Raji (cell line): ENCODE data around the gene SRSF11.

Experiments used
- POLR2A ChIP-seq: IDR thresholded peaks from 2 replicates; pipeline ENCODE4 v1.6.1; 2011; ENCODE audit warnings: low read depth, low read length, control low read depth; ENCODE audit not compliant: insufficient read depth

The SRSF11 gene

GRCh38 chr1:70221238-70222121 is at the start of gene SRSF11:
SRSF11 (plus strand) TSS chr1:70221380; CDS start chr1:70221637, 257 bp downstream.
- peak; percentile 85 for TF ChIP-seq POLR2A

- TF ChIP-seq POLR2A, result no peak
These were observed 49.7 kb upstream of the SRSF11 start for GRCh38 chr1:70171512-70171911.

GRCh38 chr1:70188522-70188921 is 32.7 kb upstream of the SRSF11 start:
- no peak for TF ChIP-seq POLR2A

- TF ChIP-seq POLR2A, result no peak
These were observed 31.0 kb upstream of the SRSF11 start for GRCh38 chr1:70190180-70190579.

GRCh38 chr1:70194601-70195000 is 26.6 kb upstream of the SRSF11 start:
- no peak for TF ChIP-seq POLR2A

GRCh38 chr1:70195342-70195741 is 25.8 kb upstream of the SRSF11 start:
- TF ChIP-seq POLR2A, result no peak

- TF ChIP-seq POLR2A, result no peak
These were observed 24.8 kb upstream of the SRSF11 start for GRCh38 chr1:70196333-70196732.

- no peak for TF ChIP-seq POLR2A
These were observed 21.1 kb upstream of the SRSF11 start for GRCh38 chr1:70200065-70200464.

- TF ChIP-seq POLR2A, result no peak
These were observed 18.9 kb upstream of the SRSF11 start for GRCh38 chr1:70202173-70202758.

- TF ChIP-seq POLR2A, result no peak
These were observed 17.0 kb upstream of the SRSF11 start for GRCh38 chr1:70204139-70204538.

GRCh38 chr1:70204600-70204999 is 16.6 kb upstream of the SRSF11 start:
- TF ChIP-seq POLR2A, result no peak

GRCh38 chr1:70205071-70205433 is 16.1 kb upstream of the SRSF11 start:
- TF ChIP-seq POLR2A, result no peak

GRCh38 chr1:70205434-70206118 is 15.6 kb upstream of the SRSF11 start, which contains the start of gene LRRC40:
LRRC40 (minus strand) TSS chr1:70205579; CDS start chr1:70205540, 39 bp downstream.
- TF ChIP-seq POLR2A, result peak; percentile 88

GRCh38 chr1:70207492-70207891 is 13.7 kb upstream of the SRSF11 start:
- TF ChIP-seq POLR2A, result no peak

GRCh38 chr1:70208292-70208691 is 12.9 kb upstream of the SRSF11 start:
- no peak for TF ChIP-seq POLR2A

GRCh38 chr1:70210820-70211219 is 10.4 kb upstream of the SRSF11 start:
- TF ChIP-seq POLR2A, result no peak
